Measurements from ENCODE around the gene SPATA3. TPM values are rescaled to one million over a fixed set of nuclear protein-coding genes. Genes with fewer than 3 reads are reported as not detected.

The SPATA3 gene
- total RNA-seq, 1 donor from 2014 or later, result not detected

DNA sequence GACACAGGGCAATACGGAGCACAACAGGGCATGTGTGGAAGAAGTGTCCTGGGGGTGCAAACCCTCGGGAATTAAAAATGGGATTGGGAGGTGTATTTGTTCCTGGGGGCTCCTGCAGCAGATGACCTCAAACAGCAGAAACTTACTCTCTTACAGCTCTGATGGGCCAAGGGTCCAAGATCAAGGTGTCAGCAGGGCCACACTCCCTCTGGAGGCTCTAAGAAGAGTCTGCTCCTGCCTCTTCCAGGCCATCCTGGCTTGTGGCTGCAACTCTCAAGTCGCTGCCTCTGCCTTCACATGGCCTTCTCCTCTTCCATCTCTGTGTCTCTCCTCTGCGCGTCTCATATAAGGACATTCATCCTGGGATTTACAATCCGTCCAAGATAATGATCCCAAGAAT is 12.4 kb upstream of the SPATA3 start:
- H3K4me3 Mint-ChIP-seq (ENCODE audit: unreplicated experiment), result no peak overlapping the region
- H3K4me1 Mint-ChIP-seq (ENCODE audit: unreplicated experiment), result peaks cover 4% of the 10 kb centered on the region
- no peaks in the 10 kb centered on the region for H3K36me3 Mint-ChIP-seq (ENCODE audit: unreplicated experiment)
- TF ChIP-seq, protein P1, sequence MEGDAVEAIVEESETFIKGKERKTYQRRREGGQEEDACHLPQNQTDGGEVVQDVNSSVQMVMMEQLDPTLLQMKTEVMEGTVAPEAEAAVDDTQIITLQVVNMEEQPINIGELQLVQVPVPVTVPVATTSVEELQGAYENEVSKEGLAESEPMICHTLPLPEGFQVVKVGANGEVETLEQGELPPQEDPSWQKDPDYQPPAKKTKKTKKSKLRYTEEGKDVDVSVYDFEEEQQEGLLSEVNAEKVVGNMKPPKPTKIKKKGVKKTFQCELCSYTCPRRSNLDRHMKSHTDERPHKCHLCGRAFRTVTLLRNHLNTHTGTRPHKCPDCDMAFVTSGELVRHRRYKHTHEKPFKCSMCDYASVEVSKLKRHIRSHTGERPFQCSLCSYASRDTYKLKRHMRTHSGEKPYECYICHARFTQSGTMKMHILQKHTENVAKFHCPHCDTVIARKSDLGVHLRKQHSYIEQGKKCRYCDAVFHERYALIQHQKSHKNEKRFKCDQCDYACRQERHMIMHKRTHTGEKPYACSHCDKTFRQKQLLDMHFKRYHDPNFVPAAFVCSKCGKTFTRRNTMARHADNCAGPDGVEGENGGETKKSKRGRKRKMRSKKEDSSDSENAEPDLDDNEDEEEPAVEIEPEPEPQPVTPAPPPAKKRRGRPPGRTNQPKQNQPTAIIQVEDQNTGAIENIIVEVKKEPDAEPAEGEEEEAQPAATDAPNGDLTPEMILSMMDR (IDR thresholded peaks at IDR 0.05), result no peak
- no peak overlapping the region for H3K27ac Mint-ChIP-seq (ENCODE audit: unreplicated experiment)
- H3K9me3 Mint-ChIP-seq (ENCODE audit: unreplicated experiment), result no peaks in the 10 kb centered on the region
- no peaks in the 10 kb centered on the region for H3K27me3 Mint-ChIP-seq (ENCODE audit: unreplicated experiment)
- no peak for DNase-seq (ENCODE audit: extremely low spot score, unreplicated experiment)

DNA sequence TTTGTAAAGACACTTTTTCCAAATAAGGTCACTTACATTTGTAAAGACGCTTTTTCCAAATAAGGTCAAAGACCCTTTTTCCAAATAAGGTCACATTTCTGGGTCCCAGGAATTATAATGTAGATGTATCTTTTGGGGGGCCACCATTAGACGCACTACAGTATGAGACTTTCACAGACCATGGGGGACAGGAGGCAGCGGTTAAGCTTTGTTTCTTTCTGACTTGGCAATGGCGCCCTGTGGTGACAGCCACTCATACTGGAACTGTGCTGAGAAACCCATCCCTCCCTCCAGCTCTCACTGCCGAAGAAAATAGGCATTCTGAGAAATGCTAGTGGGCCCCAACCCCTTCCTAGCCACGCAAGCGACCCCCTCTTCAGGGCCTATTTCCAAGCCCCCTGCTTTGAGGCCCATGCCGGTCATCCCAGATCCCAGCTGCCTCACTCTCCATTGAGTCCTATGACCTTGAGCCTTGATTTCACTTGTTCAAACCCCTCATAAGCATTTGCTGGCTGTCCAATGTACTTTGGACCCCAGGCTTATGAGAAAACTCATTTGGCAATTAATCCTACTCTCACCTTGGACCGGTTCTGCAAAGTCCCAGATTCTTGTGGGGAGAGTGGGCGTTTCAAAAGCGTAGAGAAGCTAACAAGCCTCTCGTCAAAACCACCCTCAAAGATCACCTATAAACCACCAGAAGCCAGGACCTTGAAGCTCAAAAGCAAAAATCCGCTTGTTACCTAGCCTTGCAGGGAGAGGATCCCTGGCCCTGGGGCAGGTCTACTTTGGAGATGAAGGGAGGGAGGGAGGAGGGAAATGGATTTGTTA is 11.3 kb upstream of the SPATA3 start:
- DNase-seq (ENCODE audit: extremely low spot score, unreplicated experiment), result no peak
- peaks cover 4% of the 10 kb centered on the region for H3K4me1 Mint-ChIP-seq (ENCODE audit: unreplicated experiment)
- H3K9me3 Mint-ChIP-seq (ENCODE audit: unreplicated experiment), result no peaks in the 10 kb centered on the region
- no peaks in the 10 kb centered on the region for H3K27me3 Mint-ChIP-seq (ENCODE audit: unreplicated experiment)
- H3K36me3 Mint-ChIP-seq (ENCODE audit: unreplicated experiment), result no peaks in the 10 kb centered on the region
- H3K4me3 Mint-ChIP-seq (ENCODE audit: unreplicated experiment), result no peak overlapping the region
- TF ChIP-seq, protein P1 (IDR thresholded peaks at IDR 0.05), result no peak
- no peak overlapping the region for H3K27ac Mint-ChIP-seq (ENCODE audit: unreplicated experiment)

DNA sequence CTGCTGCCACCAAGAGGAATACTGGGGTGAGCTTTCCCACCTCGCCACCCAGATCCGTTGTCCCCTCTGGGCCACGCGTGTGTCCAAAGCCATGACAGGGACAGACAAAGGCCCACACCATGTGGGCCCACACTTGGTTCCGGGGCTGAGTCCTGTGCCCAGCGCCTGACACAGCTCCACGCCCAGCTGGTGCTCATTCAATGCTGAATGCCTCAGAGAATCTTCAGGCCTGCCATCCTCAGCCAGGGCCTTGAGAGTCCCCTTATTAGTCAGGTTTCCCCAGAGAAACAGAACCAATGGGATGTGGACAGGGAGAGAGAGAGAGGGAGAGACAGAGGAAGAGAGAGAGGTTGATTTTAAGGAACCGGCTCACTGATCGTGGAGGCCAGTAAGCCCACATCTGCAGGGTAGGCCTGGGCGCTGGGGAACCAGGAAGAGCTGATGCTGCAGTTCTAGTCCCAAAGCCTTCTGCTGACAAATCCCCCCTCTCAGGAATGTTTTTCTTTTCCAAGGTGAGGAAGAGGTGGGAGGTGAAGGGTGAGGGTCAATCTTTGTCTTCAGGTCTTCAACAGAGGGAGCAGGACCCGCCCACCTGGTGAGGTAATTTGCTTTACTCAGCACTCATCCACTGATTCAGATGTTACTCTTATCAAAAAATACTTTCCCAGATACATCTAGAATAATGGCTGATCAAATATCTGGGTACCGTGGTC is 10.2 kb upstream of the SPATA3 start:
- Mint-ChIP-seq H3K4me1 (ENCODE audit: unreplicated experiment) (peaks cover 4% of the 10 kb centered on the region), H3K27me3 (ENCODE audit: unreplicated experiment) (no peaks in the 10 kb centered on the region), H3K4me3 (ENCODE audit: unreplicated experiment) (no peak overlapping the region), H3K27ac (ENCODE audit: unreplicated experiment) (no peak overlapping the region), H3K36me3 (ENCODE audit: unreplicated experiment) (no peaks in the 10 kb centered on the region), H3K9me3 (ENCODE audit: unreplicated experiment) (no peaks in the 10 kb centered on the region)
- no peak for DNase-seq (ENCODE audit: extremely low spot score, unreplicated experiment)
- TF ChIP-seq, protein P1 (IDR thresholded peaks at IDR 0.05), result no peak

DNA sequence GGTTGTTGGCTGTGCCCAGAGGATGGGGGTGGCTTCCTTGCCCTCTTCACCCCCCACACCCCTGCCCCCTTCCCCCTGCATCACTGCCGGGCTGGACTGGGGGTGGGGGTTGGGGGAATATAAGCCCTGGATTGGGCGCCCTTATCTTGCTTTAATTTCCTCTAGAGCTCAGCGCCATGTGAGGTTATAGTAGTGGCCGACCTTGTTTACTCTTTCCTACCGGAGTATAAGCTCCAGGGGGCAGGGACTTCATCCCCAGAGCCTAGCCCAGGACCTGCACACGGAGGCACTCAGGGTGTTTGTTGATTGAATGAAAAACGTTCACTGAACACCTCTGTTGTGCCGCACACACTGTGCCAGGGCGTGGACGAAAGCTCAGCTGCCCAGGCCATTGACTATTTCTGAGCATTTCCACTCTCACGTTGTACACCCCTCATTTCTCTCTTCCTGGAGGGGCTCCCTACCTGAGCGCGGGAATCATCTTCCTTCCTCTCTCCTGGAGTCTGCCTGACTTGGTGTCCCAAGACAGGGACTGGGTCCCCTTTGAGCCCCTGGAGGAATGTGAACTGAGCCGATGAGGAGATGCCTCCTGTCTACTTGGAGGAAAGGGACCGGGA is 9.3 kb upstream of the SPATA3 start:
- TF ChIP-seq, protein P1 (IDR thresholded peaks at IDR 0.05), result no peak
- no peaks in the 10 kb centered on the region for H3K27me3 Mint-ChIP-seq (ENCODE audit: unreplicated experiment)
- peaks cover 4% of the 10 kb centered on the region for H3K4me1 Mint-ChIP-seq (ENCODE audit: unreplicated experiment)
- DNase-seq (ENCODE audit: extremely low spot score, unreplicated experiment), result no peak
- no peaks in the 10 kb centered on the region for H3K36me3 Mint-ChIP-seq (ENCODE audit: unreplicated experiment)
- H3K4me3 Mint-ChIP-seq (ENCODE audit: unreplicated experiment), result peak overlapping the region; percentile 63
- H3K27ac Mint-ChIP-seq (ENCODE audit: unreplicated experiment), result no peak overlapping the region
- H3K9me3 Mint-ChIP-seq (ENCODE audit: unreplicated experiment), result no peaks in the 10 kb centered on the region
